ENCODE measurements around the gene FRRS1L.
"Not testable (repeated sequence)": the region's sequence is repeated elsewhere in the genome, so short reads cannot be mapped to it uniquely, and the experiment has no call there.

FRRS1L gene

DNA sequence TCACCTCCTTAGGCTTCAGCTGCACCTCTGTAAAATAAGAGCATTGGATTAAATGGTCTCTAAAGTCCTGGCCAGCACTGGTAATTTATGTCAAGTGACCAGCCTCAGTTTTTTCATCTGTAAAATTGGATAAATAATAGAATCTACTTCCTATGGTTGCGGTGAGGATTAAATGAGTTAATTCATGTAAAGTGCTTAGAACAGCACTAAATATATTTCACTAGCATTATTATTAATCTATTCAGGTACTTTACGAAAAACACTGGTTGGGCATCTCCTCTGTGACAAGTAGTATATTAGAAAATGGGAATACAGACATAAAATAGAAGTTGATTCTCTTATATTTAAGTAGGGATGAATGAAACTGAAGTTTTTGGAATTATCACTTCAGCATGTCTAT, 33.5 kb downstream of the FRRS1L start:
- TF ChIP-seq, protein P1, sequence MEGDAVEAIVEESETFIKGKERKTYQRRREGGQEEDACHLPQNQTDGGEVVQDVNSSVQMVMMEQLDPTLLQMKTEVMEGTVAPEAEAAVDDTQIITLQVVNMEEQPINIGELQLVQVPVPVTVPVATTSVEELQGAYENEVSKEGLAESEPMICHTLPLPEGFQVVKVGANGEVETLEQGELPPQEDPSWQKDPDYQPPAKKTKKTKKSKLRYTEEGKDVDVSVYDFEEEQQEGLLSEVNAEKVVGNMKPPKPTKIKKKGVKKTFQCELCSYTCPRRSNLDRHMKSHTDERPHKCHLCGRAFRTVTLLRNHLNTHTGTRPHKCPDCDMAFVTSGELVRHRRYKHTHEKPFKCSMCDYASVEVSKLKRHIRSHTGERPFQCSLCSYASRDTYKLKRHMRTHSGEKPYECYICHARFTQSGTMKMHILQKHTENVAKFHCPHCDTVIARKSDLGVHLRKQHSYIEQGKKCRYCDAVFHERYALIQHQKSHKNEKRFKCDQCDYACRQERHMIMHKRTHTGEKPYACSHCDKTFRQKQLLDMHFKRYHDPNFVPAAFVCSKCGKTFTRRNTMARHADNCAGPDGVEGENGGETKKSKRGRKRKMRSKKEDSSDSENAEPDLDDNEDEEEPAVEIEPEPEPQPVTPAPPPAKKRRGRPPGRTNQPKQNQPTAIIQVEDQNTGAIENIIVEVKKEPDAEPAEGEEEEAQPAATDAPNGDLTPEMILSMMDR (IDR thresholded peaks at IDR 0.05; ENCODE audit: extremely low read depth, missing control alignments): no peak
- no peak for DNase-seq (ENCODE audit: low spot score)

DNA sequence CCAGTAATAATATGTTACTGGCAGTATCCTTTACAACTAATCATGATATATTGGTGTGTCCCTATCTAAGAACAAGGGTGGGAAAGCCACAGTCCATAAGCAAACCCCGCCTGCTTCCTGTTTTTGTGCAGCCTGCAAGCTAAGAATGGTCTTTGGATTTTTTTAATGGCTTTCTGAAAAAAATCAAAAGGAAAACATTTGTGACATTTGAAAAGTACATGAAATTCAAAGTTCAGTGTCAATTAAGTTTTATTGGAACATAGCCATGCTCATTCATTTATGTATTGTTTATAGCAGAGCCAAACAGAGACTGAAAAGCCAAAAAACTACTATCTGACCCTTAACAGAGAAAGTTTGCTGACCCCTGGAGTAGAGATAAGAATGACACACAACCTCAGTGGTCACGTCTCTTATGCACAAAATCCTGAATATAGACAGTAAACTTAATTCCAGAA, 34.5 kb downstream of the FRRS1L start:
- TF ChIP-seq, protein P1 (IDR thresholded peaks at IDR 0.05; ENCODE audit: extremely low read depth, missing control alignments): no peak
- DNase-seq (ENCODE audit: low spot score): no peak

DNA sequence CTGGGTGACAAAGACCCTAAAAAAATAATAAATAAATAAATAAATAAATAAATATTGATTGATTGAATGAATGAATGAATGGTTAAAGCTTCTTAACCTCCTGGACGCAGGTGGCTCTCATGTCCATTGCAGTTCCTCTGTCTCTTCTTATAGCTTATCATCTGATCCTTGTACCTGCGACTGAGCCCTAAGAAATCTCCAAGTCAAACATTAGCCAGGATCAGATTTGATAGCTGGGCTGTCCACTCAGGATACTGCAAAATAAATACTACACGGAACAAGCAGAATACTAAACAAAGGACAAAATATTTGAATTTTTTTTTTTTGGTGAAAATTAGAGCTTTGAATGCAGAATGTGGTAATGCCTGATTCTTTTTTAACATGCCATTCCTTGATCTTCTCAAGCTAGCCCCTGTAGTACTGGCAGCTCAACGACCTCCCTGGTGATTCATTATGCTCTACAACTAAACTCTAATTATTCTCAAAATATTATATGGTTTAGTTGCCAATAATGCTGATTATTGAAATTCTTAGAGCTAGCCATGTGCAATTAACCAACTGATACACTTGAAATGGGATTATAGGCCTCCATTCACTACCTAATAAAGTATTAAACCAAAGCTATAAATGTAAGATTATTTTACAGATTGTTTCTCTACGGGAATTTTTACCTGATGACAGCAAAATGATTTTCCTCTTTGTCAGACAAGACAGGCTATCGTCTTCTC, 37.4 kb downstream of the FRRS1L start:
- TF ChIP-seq, protein P1 (IDR thresholded peaks at IDR 0.05; ENCODE audit: extremely low read depth, missing control alignments): no peak
- no peak for DNase-seq (ENCODE audit: low spot score)

DNA sequence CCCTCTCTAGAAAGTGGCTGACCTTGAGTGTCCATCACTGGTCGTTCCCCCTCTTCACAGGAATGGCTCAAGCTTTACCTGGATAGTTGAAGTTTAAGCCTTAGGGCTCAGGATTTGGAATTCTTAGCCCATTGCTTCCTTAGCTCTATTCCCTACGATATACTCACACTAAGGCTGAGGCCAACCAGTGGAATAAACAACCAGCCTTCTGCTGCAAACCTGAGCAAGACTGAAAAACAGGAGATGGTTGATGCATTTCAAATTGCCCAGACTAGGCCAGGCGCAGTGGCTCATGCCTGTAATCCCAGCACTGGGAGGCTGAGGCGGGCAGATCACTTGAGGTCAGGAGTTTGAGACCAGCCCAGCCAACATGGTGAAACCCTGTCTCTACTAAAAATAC, 40.4 kb downstream of the FRRS1L start:
- not testable (repeated sequence) for DNase-seq (ENCODE audit: low spot score)

DNA sequence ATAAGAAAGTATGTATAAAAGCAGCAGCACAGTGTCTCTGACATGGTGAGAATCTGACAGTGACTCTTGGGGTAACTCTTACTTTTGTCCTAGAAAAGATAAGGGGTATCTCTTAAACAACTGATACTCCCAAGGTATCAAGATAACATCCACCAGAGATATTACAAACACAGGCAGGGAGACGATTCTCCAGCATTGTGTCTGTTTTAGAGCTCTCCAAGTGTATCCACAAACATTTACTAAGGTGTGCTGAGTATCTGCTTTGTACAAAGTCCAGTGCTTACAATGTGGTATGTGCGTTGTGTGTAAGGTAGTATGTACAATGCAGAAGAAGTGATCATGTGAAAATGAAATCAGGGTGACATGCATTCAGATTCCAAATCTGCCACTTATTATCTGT, 42.9 kb downstream of the FRRS1L start:
- no peak for DNase-seq (ENCODE audit: low spot score)
- TF ChIP-seq, protein P1 (IDR thresholded peaks at IDR 0.05; ENCODE audit: extremely low read depth, missing control alignments): no peak

DNA sequence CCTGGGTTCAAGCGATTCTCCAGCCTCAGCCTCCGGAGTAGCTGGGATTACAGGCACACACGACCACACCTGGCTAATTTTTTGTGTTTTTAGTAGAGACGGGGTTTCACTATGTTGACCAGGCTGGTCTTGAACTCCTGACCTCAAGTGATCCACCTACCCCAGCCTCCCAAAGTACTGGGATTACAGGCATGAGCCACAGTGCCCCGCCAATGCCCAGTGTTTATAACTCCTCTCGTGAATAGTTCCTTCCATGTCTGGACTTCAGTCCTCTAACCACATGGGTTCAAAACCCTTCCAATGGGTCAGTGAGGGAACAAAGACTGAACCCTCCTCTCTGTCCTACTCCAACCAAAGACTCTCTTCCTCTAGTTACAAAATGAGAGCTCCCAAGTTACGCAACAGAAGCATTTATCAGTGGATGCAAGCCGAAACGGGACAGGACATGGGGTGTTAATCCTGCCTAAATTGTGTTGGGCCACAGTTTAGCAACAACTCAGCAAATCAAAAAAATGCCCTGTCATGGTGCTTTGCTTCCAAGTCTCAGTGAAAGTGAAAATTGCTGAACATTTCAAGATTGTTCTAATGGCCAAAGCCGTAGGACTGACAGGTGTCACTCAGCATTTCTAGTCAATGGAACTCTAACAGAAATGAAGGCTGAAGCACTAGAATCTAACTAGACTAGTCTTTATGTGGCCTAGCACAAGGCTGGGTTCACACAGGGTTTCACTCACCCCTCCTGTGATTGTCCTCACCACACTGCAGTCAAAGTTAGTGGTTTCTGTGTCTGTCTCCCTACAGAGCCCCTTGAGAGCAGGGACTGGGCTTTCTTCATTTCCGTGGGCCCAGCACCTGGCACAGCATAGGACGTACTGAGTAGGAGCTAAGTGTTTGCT, 44.1 kb downstream of the FRRS1L start:
- DNase-seq (ENCODE audit: low spot score): peak; percentile 39
- TF ChIP-seq, protein P1 (IDR thresholded peaks at IDR 0.05; ENCODE audit: extremely low read depth, missing control alignments): no peak

DNA sequence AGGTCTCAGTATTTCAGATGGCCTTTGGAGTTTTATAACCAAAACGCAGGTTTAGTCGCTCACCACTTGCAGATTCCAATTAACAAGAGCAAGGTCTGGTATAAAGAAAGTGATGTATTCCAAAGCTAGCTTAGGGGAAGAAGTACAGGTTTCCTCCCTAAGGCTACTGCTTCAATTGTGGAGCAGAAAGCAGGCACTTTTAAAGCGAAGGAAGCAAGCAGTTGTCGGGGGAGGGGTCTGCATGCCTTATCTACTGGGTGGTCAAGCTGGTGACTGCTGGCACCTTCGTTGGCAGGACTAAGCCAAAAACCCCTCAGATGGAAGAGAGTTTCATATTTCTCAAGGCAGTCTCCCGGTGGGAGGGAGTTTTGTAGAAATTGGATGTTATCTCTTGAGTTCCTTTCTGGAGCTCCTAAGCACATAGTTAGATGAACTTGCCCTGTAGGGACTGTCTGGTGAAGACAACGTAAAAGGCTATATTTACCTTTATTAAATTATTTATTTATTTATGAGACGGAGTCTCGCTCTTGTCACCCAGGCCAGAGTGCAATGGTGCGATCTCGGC, 45.7 kb downstream of the FRRS1L start:
- TF ChIP-seq, protein P1 (IDR thresholded peaks at IDR 0.05; ENCODE audit: extremely low read depth, missing control alignments): no peak
- no peak for DNase-seq (ENCODE audit: low spot score)

All from GM20000 (cell line).